Measurements from ENCODE around the gene ANXA11.
"Not testable (repeated sequence)": the region's sequence is repeated elsewhere in the genome, so short reads cannot be mapped to it uniquely, and the experiment has no call there.

Gene ANXA11

DNA sequence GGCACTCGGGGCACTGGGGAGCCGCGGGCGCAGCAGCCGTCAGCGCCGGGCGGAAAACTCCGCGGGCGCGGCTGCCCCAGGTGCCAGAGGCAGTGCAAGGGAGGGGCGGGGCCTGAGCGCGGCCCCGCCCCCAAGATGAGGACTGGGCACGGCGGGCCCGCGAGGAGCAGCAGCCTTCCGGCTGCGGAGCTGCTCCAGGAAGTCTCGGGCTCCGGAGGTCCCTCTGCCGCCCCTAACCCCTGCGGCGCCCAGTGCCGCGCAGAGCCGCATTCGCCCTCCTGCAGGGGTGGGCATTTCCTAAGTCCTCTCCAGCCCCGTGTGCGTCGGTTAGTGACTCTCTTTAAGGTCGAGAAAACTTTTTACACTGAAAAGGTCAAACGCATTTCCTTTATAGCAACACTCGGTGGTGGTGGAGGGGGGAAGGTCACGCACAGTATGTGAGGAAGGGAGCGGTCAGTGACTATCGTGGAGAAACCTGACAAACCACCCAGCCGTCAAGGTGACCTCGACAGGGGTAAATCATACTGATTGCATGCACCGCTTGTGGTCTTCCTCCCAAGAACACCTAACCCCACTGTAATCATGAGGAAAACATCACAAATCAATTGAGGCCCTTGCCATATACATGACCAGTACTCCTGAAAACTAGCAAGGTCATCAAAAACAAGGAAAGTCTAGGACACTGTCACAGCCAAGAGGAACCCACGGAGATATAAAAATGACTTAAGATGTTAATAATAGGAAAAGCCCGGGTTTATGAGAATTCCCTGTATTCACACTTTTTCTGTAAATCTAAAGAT lies at the start of gene ANXA11:
Gene ANXA11, minus strand, starts transcription at position 61 of the 800 bp plus-strand sequence. CDS start 32,676 bp downstream, outside the sequence.
- DNase-seq, result no peak

DNA sequence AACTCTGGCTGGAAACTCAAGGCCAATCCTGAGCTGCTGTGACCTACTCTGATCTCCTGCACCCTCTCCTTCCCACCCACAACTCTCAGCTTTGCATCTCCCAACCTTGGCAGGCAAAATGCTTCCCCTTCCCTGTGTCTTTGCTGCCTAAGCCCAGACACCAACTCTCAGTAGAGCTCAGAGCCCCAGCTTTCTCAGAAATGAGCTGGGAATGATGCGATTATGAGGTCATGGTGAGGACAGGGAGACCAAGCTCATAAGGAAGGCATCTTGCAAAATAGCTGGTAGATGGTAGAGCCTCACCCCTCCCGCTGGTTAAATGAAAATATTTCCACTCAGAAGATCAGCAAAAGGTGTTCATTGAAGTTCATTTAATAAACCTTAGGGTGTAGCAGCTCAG lies 49.4 kb upstream of the ANXA11 start:
- DNase-seq, result not testable (repeated sequence)

DNA sequence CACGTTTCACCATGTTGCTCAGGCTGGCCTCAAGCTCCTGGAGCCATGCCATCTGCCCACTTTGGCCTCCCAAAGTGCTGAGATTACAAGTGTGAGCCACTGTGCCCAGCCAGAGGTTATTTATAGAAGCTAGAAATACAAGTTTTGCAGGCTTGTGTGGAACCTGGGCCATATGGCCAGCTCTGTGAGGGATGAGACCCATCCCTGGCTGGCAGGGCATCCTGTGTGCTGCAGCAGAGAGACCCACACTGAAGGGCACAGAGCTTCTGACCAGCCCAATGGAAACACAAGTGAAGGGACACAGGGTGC lies 48.6 kb upstream of the ANXA11 start:
- DNase-seq, result not testable (repeated sequence)

DNA sequence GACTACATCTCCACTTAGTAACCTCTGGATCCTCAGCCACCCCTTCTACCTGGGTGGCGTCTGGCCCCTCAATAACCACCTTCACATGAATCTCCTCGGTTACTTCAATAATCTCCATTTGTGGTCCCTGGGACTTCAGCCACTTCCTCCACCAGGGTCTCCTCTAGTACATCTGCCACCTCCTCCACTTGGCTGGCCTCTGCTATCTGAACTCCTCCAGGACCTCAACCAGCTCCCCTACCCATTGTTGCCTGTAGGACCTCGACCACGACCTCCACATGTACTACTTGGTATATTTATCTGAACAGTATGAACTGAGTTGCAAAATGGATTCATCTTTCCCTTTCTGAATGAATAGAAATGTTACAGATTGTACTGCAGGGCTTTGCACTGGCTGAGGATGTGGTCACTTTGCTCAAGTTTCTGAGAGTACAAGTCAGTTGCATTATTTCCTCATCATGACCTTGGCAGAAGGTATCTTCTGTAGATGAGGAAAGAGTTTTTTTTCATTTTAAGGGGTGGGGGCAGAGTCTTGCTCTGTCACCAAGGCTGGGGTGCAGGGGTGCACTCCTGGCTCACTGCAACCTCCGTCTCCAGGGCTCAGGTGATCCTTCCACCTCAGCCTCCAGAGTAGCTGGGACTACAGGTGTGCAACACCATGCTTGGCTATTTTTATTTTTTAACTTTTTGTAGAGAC lies 48.1 kb upstream of the ANXA11 start:
- DNase-seq, result no peak

DNA sequence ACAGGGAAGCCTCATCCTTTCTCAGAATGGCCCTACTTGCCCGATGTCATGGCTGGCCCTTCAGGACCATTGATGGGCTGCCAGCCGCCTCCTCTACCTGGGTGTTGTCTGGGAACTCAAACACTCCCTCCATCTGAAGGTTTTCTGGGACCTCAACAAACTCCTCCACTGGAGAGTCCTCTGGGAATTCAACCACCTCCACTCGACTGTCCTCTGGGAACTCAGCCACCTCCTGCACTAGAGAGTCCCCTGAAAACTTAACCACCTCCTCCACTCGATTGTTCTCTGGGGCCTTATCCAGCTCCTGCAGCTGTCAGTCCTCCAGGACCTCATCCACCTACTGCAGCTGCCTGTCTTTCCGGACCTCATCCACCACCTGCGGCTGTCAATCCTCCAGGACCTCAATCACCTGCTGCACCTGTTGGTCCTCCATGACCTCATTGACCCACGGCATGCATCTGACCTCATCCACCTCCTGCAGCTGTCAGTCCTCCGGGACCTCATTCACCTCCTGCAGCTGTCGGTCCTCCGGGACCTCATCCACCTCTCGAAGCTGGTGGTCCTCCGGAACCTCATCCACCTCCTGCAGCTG lies 47.1 kb upstream of the ANXA11 start:
- no peak for DNase-seq

DNA sequence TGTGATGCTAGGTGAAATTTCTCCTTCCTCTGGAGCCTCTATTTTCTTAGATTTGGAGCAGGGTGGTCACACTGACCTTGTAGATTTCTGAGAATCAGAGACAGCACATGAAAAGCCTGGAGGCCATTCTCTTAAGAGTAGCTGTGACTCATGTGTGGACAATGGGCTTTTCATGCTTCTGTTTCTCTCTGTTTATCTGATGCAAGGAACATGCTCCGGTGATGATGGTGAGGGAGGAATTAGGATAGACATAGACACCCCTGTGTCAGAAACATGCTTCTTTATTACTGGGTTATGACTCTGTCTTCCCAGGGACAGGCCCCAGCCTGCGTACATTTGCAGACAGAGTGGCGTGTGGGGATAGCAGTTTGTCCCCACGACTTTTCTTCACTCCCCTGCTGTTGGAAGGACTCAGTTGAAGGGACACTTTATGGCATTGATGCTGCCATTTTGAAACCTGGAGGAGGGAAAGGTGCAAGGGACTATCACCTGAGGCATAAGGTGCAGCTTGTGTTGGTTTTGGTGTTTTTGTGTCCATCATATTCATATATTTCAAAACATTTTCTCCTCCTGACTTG lies 46.5 kb upstream of the ANXA11 start:
- DNase-seq, result not testable (repeated sequence)

DNA sequence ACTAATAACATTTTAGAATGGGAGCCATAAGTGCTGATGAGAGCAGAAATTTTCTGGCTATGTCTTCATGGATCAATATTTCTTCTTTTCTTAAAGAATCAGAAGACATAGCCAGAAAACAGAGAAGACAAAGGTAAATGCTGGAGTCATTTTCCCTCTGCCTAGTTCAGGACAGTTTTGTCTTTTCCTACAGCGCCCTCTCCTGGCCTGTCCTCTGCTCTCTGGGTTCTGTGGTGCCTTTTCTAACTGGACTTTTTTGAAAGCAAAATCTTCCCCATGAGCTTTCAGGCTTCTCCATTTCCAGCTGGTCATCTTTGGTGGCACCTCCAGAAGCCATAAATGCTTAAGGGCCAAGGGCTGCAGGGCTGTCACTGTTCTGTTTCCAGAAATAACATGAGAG lies 45.1 kb upstream of the ANXA11 start:
- DNase-seq, result not testable (repeated sequence)

DNA sequence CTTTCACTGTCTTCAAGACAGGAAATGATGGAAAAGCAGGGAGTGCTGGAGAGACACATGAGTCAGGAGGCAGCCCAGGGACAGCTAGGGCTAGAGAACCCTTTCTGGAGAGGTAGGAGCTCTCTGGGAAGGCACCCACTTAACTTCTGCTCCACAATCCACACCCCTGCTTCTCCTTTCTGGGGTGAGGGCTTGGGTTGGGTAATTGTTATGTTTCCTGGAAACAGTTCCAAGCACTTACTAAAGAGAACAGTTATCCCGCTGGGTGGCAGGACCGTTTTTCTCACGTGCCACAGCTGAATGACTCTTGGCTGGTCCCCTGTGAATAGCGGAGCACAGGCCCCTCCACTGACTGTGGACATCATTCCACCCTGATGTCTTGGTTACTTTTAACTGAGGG lies 44.6 kb upstream of the ANXA11 start:
- not testable (repeated sequence) for DNase-seq

DNA sequence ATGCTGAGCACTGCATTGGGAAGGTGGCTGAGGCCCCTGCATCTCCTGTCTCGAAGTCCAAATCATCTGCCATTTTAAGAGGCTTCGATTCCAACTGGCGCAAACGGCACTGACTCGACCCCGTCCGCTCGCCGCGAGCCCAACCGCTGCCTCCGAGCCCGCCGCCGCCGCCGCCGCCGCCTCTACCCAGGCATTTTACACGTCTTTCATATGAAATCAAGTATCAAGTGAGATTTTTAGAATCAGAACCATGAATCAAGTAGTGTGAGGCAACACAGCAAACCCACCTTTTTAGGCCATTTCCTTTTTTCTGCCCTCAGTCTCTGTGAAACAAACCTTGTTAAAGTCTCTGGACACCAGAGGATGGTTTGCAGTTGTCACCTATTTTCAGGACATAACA lies 42.3 kb upstream of the ANXA11 start:
- not testable (repeated sequence) for DNase-seq

DNA sequence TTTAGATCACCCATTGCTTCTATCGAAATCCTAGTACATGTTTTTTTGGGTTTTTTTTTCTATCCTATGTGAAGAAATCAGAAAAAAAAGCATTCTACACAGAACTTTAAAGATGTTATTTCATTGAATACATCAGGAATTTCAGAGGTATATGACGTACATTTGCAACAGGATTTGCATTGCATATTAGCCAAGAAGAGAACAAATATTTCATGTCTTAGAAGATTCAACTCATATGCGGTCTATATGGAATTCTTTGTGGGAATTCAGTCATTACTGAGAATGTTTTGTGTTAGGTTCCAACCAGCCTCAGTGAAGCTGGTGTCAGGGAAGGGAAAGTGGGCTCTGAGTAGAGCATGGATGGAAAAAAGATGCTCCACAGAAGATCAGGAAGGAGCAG lies 39.0 kb upstream of the ANXA11 start:
- not testable (repeated sequence) for DNase-seq

DNA sequence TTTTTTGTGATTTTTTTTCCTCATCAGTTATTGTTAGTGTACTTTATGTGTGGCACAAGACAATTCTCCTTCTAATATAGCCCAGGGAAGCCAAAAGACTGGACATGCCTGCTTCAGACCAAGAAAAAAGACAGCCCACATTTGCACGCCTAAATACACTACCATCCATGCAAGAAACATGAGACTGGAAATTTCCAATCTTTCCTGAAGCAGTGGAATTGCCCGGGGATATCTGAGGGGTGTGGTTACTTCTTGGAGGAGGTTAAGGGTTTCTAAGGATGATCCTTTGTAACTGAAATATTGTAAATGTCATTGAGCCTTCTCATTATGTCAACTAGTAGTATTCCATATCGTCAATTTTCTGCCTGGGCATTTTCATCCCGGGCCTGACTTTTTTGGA lies 37.0 kb upstream of the ANXA11 start:
- DNase-seq, result not testable (repeated sequence)

DNA sequence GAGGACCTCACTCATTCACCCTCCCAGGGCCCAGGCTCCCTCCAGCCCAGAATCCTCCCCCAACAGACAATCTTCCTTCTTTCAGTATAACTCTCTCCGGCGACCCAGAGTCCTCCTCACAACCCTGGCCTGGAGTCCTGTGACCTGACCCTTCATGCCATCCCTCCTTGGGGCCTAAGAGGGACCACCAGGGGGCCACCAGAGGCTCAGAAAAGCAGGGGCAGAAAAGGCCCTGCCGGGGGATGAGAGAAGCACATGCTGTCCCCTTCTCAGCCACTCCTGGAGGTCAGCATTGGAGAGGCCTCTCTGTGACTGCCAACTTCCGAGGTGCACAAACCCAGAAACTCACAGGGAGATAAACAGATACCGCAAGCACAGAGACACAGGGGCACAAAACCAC lies 31.1 kb upstream of the ANXA11 start:
- DNase-seq, result not testable (repeated sequence)

DNA sequence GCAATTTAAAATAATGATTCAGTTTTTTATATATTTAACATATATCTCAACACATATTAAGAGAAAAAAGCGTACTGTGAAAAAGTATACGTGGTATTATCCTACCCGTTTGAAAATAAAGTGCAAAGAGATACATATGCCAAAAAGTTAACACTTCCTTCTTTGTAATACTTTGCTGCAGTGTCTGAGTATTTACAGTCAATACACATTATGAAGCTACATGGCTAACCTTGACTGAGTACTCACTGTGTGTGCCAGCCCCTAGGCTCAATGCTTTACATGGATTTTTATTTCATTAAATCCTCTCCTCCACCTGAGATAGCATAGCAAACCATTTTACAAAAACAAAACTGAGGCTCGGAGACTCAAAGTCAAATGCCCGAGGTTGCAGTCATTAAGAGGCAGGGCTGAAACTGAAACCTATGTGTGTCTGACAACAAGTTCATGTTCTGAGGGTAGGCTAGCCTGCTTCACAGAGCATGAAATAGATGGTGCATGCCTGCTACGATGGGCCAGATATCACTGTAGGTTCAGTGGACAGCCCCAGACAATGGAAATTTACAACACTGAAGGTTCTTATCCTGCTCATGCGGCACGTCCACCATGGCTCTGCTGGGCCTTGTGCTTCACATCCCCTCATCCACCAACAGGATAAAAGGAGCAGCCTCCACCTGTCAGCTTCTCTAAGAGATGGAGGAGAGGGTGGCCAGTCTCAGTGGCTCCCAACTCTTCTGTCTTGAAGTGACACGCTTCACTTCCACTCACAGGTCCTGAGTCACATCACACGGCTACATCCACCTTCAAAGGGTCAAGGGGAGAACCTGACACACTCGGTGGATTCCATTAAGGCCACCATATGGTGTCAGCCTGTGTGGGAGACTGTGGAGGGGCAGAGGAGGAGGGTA lies 29.2 kb upstream of the ANXA11 start:
- not testable (repeated sequence) for DNase-seq

DNA sequence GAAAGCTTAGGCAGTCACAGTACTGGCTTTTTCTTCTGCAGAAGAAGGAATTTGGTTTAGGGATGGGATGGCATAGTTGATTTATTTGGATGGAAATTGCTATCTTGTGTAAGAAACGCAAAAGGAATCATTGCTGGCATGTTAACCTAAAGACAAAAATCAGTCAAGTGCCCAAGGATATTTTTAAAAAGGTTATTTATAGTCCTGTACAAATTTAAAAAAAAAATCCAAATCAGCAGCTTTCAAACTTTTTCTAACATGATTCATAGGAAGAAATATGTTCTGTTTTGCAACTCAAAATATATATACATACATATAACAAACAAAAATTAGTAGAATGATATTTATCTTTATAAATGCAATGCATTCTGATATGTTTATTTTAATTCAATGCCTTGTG lies 28.5 kb upstream of the ANXA11 start:
- not testable (repeated sequence) for DNase-seq

DNA sequence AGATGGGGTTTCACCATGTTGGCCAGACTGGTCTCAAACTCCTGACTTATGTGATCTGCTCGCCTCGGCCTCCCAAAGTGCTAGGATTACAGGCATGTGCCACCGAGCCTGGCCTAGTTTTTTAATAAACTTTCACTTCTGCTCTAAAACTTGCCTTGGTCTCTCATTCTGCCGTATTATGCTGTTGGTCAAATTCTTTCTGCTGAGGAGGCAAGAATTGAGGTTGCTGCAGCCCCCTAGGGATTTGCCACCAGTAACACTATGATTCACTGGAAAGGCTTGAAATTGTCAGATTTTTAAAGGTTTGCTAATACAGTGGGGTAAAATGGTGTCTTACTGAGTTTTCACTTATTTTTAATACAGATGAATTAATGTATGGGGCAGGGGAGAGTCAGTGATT lies 21.4 kb upstream of the ANXA11 start:
- not testable (repeated sequence) for DNase-seq

DNA sequence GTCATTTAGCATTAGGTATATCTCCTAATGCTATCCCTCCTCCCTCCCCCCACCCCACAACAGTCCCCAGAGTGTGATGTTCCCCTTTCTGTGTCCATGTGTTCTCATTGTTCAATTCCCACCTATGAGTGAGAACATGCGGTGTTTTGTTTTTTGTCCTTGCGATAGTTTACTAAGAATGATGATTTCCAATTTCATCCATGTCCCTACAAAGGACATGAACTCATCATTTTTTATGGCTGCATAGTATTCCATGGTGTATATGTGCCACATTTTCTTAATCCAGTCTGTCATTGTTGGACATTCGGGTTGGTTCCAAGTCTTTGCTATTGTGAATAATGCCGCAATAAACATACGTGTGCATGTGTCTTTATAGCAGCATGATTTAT lies 17.7 kb upstream of the ANXA11 start:
- not testable (repeated sequence) for DNase-seq

DNA sequence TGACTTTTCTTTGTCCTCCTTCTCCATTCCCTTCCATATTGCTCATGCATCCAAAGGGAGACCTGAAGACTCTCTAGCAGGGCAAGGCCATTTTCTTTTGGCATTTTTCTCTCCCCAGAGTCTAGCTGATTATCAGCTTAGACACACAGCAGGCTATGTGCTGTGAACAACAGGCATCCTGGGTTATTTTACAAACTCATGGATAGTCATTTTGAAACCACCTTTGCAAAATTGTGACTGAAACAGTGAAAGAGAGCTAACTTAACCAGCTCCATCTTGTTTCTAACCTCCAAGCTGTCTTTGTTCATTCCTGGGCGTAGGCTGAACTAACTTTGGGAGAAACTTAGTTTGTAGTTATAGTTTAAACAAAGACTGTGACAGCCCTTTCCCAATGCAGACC lies 13.5 kb upstream of the ANXA11 start:
- not testable (repeated sequence) for DNase-seq

DNA sequence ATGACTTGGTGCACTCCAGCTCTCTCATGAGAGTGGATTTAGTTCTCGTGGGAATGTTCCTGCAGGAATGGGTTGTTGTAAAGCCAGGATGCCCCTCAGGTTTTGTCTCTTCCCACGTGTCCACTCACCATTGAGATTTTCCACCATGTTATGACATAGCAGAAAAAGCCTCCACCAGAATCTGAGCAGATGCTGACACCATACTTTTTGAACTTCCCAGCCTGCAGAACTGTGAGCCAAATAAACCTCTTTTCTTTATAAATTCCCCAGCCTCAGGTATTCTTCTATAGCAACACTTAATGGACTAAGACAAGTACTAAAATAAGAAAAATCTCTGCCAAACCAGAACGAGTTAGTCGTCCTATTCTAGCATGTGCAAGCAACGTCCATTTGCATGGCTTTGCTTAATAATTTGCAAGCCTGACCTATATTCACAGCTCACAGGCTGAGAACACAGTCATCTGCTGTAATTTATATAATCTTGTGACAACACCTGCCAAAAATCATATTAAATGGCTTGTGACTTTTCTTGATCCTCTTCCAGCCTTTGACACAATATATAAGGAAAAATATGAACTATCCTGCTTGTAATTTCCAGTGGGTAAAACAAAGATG lies 9.1 kb upstream of the ANXA11 start:
- not testable (repeated sequence) for DNase-seq

DNA sequence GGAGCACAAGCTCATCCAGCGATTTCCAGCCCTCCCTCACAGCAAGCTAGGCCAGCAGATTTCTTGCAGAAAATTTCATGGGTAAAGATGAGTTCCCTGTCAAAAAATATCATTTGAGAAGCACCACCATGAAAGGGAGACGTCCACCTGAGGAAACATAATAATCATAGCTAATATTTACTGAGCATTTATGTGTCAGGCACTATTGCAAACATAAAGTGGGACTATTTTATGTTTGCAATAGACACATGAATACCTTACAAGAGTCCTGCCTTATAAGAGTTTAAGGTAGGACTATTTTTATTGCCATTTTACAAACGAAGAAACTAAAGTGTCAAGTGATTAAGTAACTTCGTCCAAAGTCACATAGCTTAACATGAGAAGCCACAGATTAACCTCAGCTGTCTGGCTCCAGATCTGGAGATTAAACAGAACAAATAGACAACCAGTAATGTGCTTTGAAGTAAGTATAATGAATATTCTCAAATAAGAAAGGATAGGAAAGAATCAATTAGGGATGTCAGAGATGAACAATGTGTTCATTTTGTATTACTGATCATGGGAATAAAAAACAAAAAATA lies 7.3 kb upstream of the ANXA11 start:
- DNase-seq, result not testable (repeated sequence)

DNA sequence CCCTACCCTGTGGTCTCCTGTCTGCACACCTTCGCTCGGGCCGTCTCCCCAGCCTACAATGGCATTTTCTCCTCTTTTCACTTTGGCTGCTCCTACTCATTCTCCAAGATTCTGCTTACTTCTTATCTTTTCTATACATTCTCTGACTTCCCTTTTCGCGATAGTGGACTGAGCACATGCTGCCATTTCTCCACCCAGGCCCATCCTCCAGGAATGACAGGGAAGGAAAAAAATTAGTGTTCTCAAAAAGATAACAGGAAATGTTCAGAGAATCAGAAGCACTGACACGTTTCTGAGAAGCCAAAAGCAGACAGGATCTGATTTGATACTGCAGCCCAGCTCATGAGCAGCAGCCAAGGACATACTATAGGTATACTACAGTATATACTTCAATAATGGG lies 6.4 kb upstream of the ANXA11 start:
- DNase-seq, result no peak

DNA sequence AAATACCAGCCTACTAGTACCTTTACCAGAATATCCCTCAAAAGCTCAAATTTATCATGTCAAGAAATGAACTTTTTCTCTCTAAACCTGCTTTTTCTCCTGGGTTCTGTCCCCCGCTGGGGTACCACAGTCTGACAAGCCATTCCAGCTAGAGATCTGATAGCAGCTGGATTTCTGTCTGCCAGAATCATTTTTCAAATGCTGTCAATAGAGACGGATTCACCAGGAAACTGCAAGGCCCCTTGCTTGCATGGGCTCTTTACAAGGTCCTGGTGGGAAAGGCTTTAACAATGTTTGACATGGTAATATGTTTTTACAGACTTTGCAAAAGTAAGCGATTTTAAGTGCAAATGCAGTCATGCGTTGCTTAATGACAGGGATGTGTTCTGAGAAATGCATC lies 4.9 kb upstream of the ANXA11 start:
- no peak for DNase-seq

Data from SIG-M5 (cell line).